Osteocyte (in vitro differentiated cells): Measurements from ENCODE around the gene AKAP8. TPM values are rescaled to one million over a fixed set of nuclear protein-coding genes. Genes with fewer than 3 reads are reported as not detected.
"Not testable (repeated sequence)": the region's sequence is repeated elsewhere in the genome, so short reads cannot be mapped to it uniquely, and the experiment has no call there.

ENCODE experiments used
- DNase-seq: peaks from one replicate; pipeline ENCODE4 v3.0.0; 2021; ENCODE audit warnings: mixed read lengths; ENCODE audit not compliant: unreplicated experiment; ENCODE audit errors: extremely low spot score
- H3K27ac Mint-ChIP-seq: one replicate; pipeline ENCODE4 v1.8.0; 2021; ENCODE audit warnings: mild to moderate bottlenecking, mixed read lengths; ENCODE audit not compliant: unreplicated experiment
- H3K27me3 Mint-ChIP-seq: one replicate; pipeline ENCODE4 v1.8.0; 2021; ENCODE audit warnings: mixed read lengths; ENCODE audit not compliant: unreplicated experiment
- H3K36me3 Mint-ChIP-seq: one replicate; pipeline ENCODE4 v1.8.0; 2021; ENCODE audit warnings: mixed read lengths; ENCODE audit not compliant: unreplicated experiment
- H3K4me1 Mint-ChIP-seq: one replicate; pipeline ENCODE4 v1.8.0; 2021; ENCODE audit warnings: mixed read lengths; ENCODE audit not compliant: unreplicated experiment
- H3K4me3 Mint-ChIP-seq: one replicate; pipeline ENCODE4 v1.8.0; 2021; ENCODE audit warnings: mild to moderate bottlenecking, moderate library complexity, mixed read lengths; ENCODE audit not compliant: unreplicated experiment
- H3K9me3 Mint-ChIP-seq: one replicate; pipeline ENCODE4 v1.8.0; 2021; ENCODE audit warnings: mixed read lengths; ENCODE audit not compliant: unreplicated experiment
- CTCF ChIP-seq: fragments of 200-600 bp; sonication (generic); IDR thresholded peaks from 2 replicates; pipeline ENCODE4 v1.5.0; 2021; ENCODE audit warnings: antibody characterized with exemption, mild to moderate bottlenecking, moderate library complexity
- total RNA-seq: library from RNA; stranded (reverse); gene quantifications from 2 replicates; pipeline ENCODE4 v1.2.1, GENCODE V29; 2021

AKAP8 gene
- total RNA-seq, 1 donor from 2014 or later, result 34.2 TPM

GRCh38 chr19:15399234-15399515 is 19.6 kb upstream of the AKAP8 start:
- no peak for DNase-seq
- H3K27me3 Mint-ChIP-seq, result no peaks in the 10 kb centered on the region
- TF ChIP-seq CTCF, result no peak
- peaks cover 8% of the 10 kb centered on the region for H3K4me1 Mint-ChIP-seq
- H3K36me3 Mint-ChIP-seq, result peaks cover 31% of the 10 kb centered on the region
- no peak overlapping the region for H3K4me3 Mint-ChIP-seq
- H3K27ac Mint-ChIP-seq, result no peak overlapping the region
- no peaks in the 10 kb centered on the region for H3K9me3 Mint-ChIP-seq

- no peaks in the 10 kb centered on the region for H3K9me3 Mint-ChIP-seq
- H3K4me3 Mint-ChIP-seq, result no peak overlapping the region
- no peak for DNase-seq
- H3K36me3 Mint-ChIP-seq, result peaks cover 31% of the 10 kb centered on the region
- peaks cover 12% of the 10 kb centered on the region for H3K4me1 Mint-ChIP-seq
- no peaks in the 10 kb centered on the region for H3K27me3 Mint-ChIP-seq
- H3K27ac Mint-ChIP-seq, result no peak overlapping the region
- no peak for TF ChIP-seq CTCF
These were observed 19.1 kb upstream of the AKAP8 start for GRCh38 chr19:15398501-15399233.

DNA sequence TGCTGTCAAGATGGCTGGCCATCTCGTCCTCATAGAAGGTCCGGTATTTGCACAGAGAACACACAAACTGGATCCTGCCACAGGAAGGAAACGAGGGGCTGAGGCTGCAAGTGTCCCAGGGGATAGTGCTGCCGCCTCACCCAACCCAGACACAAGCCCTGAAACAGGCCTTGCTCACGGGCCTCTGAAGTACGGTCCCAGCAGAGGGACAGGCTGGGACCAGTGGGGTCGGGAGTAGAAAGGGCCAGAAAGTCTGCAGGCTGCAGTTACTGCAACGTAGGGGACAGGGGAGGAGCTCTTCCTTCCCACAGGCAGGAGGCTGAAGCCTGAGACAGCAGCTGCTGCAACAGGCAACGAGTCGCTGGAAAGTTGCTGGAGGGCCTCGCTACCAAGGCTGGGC is 18.2 kb upstream of the AKAP8 start:
- DNase-seq, result no peak
- H3K36me3 Mint-ChIP-seq, result peaks cover 39% of the 10 kb centered on the region

DNA sequence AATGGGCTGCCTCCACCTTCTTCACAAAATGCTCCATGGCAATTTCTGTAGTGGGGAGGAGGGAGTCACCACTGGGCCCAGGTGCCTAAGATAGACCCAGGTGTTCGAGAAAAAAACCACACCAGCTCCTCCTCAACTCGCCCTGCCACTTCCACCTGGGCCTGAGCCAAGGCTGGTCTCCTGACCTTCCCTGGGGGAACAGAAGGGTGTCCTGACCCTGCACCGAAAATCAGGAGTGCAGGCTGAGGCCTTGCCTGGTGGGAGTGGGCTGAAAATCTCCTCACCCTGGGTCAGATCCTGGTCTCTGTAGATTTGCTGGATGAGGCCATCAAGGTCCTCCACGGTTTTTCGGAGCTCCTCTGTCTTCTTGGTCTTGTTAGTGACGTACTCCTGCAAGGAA is 17.6 kb upstream of the AKAP8 start:
- Mint-ChIP-seq H3K27me3 (no peaks in the 10 kb centered on the region), H3K9me3 (no peaks in the 10 kb centered on the region), H3K4me1 (peaks cover 18% of the 10 kb centered on the region), H3K36me3 (peaks cover 39% of the 10 kb centered on the region), H3K4me3 (no peak overlapping the region), H3K27ac (no peak overlapping the region)
- no peak for TF ChIP-seq CTCF
- DNase-seq, result no peak

More for the DNA sequence above, 18.2 kb upstream of the AKAP8 start:
- Mint-ChIP-seq H3K4me3 (no peak overlapping the region), H3K27me3 (no peaks in the 10 kb centered on the region), H3K9me3 (no peaks in the 10 kb centered on the region), H3K27ac (no peak overlapping the region), H3K4me1 (peaks cover 17% of the 10 kb centered on the region)
- TF ChIP-seq CTCF, result no peak

DNA sequence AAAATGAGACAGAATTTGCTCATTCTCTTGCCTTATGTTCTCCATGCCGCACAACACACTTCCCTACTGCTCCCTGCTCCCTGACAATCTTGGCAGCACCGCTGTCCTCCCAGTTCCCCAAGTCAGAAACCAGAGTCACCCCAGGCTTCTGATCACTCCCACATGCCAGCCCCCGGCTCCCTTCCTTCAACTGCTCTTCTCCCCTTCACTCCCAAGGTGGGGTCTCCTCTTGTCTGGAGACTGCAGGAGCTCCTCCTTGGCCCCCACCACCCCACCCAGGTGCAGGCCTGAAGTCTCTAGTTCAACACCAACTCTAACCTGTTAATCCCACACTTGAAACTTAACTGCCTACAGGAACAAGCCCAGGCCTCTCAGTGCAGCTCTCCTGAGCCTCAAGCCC is 16.8 kb upstream of the AKAP8 start:
- Mint-ChIP-seq H3K27me3 (no peaks in the 10 kb centered on the region), H3K36me3 (peaks cover 39% of the 10 kb centered on the region), H3K4me3 (no peak overlapping the region), H3K4me1 (peaks cover 18% of the 10 kb centered on the region), H3K27ac (no peak overlapping the region), H3K9me3 (no peaks in the 10 kb centered on the region)
- no peak for DNase-seq
- no peak for TF ChIP-seq CTCF

DNA sequence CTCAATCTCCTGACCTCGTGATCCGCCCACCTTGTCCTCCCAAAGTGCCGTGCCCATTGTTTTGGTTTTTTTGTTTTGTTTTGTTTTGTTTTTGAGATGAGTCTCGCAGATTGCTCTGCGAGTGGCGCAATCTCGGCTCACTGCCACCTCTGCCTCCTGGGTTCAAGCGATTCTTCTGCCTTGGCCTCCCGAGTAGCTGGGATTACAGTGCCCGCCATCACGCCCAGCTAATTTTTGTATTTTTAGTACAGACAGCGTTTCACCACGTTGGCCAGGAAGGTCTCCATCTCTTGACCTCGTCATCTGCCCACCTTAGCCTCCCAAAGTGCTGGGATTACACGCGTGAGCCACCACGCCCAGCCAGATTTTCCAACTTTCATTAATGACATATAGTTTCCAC is 15.7 kb upstream of the AKAP8 start:
- peaks cover 18% of the 10 kb centered on the region for H3K4me1 Mint-ChIP-seq
- H3K36me3 Mint-ChIP-seq, result peaks cover 42% of the 10 kb centered on the region
- not testable (repeated sequence) for H3K9me3 Mint-ChIP-seq, DNase-seq, H3K27me3 Mint-ChIP-seq, H3K27ac Mint-ChIP-seq, H3K4me3 Mint-ChIP-seq
